H1 (cell line): ENCODE data around the gene STK32C. TPM values are rescaled to one million over a fixed set of nuclear protein-coding genes. Genes with fewer than 3 reads are reported as not detected.

Source experiments
- BACH1 ChIP-seq: IDR thresholded peaks from 2 replicates; pipeline ENCODE4 v1.6.1; 2012; ENCODE audit warnings: low read length, improper control_type of control experiment
- BCL11A ChIP-seq, 2 experiments: IDR thresholded peaks; one replicate each; pipeline ENCODE4 v1.6.1; 2011; ENCODE audit warnings: low read depth in 2 of 2, low read length in 2 of 2, mild to moderate bottlenecking in 2 of 2
- CHD1 ChIP-seq: IDR thresholded peaks from 2 replicates; pipeline ENCODE4 v1.6.1; 2012; ENCODE audit warnings: low read depth, low read length, improper control_type of control experiment
- CHD2 ChIP-seq: IDR thresholded peaks from 2 replicates; pipeline ENCODE4 v1.6.1; 2012; ENCODE audit warnings: low read length, improper control_type of control experiment
- CREB1 ChIP-seq: IDR thresholded peaks from 2 replicates; pipeline ENCODE4 v1.6.1; 2012; ENCODE audit warnings: inconsistent platforms
- FOSL1 ChIP-seq: IDR thresholded peaks from 2 replicates; pipeline ENCODE4 v1.6.1; 2011; ENCODE audit warnings: mild to moderate bottlenecking, low read depth, low read length, moderate library complexity; ENCODE audit not compliant: insufficient read depth
- GTF2F1 ChIP-seq: IDR thresholded peaks from 2 replicates; pipeline ENCODE4 v1.6.1; 2012; ENCODE audit warnings: low read depth, low read length, improper control_type of control experiment, borderline replicate concordance
- JUN ChIP-seq: IDR thresholded peaks from 2 replicates; pipeline ENCODE4 v1.6.1; 2011; ENCODE audit warnings: low read depth, mild to moderate bottlenecking, improper control_type of control experiment, low read length
- JUND ChIP-seq: IDR thresholded peaks from 2 replicates; pipeline ENCODE4 v1.6.1; 2011; ENCODE audit warnings: mild to moderate bottlenecking, improper control_type of control experiment, low read length
- SUZ12 ChIP-seq: fragments of 200-600 bp; sonication (generic); IDR thresholded peaks from 2 replicates; pipeline ENCODE4 v1.6.1; 2012; ENCODE audit warnings: mild to moderate bottlenecking, inconsistent platforms, low read length, moderate library complexity, mixed read lengths
- ZNF274 ChIP-seq: IDR thresholded peaks from 2 replicates; pipeline ENCODE4 v1.7.0; 2012; ENCODE audit warnings: low read length, borderline replicate concordance; ENCODE audit errors: extremely low read depth
- polyA plus RNA-seq, 7 experiments: library from polyadenylated mRNA; depleted of rRNA in 3 of 7; stranded (reverse) in 5 of 7; unstranded in 2 of 7; fragments of >200 nt in 5 of 7; fragments of 200-250 nt in 2 of 7; gene quantifications; 1 replicate in 5 of 7; 2 replicates in 1 of 7; 4 replicates in 1 of 7; pipeline versions ENCODE4 v1.2.1 to v1.2.3, GENCODE V29; 2011 to 2013; ENCODE audit warnings: missing spikeins in 2 of 7, mixed read lengths in 2 of 7
- total RNA-seq: library from RNA; stranded (reverse); fragmentation: NEBNext Ultra II Directional; extraction: Animal tissue kit (Norgen Biotek cat#: 25700); gene quantifications from 2 replicates; pipeline ENCODE4 v1.2.1, GENCODE V29; 2021
- TF ChIP-seq, protein P1 (sequence below): fragments of 300-600 bp; sonication (generic); IDR thresholded peaks from 2 replicates; pipeline ENCODE4 v1.7.1; 2012; ENCODE audit warnings: low read length, moderate library complexity, mild to moderate bottlenecking, inconsistent platforms; ENCODE audit not compliant: insufficient replicate concordance

The STK32C gene
- total and polyA plus RNA-seq, 2 of the 8 experiments (the other 6 are each of a cell fraction or from before 2014, with no cell fraction given), result 10.6 to 15.6 TPM

DNA sequence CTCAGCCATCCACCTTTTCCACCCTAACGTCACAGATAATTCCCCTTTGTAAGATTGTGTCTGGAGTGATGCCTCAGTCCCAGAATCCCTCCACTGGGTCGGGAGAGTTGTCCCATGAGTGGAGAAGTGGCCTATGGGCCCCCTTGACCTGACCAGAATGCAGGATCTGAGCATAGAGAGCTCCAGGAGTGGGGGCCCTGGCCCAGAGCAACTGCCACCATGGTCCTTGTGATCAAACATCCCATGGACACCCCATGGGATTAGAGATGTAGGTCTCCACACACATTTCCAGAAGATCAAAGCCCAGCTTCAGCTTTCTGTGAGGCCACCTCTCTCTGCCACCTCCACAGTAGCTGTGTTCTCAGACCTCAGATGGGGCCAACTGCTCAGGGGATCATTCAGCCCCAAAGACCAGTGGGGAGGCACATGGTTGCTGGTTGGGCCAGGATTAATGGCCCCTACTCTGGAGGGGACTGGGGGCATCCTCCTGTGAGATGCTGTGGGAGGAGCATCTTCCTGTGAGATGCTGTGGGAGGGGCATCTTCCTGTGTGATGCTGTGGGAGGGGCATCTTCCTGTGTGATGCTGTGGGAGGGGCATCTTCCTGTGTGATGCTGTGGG is 149.5 kb downstream of the STK32C start (continued):
- TF ChIP-seq, protein P1, sequence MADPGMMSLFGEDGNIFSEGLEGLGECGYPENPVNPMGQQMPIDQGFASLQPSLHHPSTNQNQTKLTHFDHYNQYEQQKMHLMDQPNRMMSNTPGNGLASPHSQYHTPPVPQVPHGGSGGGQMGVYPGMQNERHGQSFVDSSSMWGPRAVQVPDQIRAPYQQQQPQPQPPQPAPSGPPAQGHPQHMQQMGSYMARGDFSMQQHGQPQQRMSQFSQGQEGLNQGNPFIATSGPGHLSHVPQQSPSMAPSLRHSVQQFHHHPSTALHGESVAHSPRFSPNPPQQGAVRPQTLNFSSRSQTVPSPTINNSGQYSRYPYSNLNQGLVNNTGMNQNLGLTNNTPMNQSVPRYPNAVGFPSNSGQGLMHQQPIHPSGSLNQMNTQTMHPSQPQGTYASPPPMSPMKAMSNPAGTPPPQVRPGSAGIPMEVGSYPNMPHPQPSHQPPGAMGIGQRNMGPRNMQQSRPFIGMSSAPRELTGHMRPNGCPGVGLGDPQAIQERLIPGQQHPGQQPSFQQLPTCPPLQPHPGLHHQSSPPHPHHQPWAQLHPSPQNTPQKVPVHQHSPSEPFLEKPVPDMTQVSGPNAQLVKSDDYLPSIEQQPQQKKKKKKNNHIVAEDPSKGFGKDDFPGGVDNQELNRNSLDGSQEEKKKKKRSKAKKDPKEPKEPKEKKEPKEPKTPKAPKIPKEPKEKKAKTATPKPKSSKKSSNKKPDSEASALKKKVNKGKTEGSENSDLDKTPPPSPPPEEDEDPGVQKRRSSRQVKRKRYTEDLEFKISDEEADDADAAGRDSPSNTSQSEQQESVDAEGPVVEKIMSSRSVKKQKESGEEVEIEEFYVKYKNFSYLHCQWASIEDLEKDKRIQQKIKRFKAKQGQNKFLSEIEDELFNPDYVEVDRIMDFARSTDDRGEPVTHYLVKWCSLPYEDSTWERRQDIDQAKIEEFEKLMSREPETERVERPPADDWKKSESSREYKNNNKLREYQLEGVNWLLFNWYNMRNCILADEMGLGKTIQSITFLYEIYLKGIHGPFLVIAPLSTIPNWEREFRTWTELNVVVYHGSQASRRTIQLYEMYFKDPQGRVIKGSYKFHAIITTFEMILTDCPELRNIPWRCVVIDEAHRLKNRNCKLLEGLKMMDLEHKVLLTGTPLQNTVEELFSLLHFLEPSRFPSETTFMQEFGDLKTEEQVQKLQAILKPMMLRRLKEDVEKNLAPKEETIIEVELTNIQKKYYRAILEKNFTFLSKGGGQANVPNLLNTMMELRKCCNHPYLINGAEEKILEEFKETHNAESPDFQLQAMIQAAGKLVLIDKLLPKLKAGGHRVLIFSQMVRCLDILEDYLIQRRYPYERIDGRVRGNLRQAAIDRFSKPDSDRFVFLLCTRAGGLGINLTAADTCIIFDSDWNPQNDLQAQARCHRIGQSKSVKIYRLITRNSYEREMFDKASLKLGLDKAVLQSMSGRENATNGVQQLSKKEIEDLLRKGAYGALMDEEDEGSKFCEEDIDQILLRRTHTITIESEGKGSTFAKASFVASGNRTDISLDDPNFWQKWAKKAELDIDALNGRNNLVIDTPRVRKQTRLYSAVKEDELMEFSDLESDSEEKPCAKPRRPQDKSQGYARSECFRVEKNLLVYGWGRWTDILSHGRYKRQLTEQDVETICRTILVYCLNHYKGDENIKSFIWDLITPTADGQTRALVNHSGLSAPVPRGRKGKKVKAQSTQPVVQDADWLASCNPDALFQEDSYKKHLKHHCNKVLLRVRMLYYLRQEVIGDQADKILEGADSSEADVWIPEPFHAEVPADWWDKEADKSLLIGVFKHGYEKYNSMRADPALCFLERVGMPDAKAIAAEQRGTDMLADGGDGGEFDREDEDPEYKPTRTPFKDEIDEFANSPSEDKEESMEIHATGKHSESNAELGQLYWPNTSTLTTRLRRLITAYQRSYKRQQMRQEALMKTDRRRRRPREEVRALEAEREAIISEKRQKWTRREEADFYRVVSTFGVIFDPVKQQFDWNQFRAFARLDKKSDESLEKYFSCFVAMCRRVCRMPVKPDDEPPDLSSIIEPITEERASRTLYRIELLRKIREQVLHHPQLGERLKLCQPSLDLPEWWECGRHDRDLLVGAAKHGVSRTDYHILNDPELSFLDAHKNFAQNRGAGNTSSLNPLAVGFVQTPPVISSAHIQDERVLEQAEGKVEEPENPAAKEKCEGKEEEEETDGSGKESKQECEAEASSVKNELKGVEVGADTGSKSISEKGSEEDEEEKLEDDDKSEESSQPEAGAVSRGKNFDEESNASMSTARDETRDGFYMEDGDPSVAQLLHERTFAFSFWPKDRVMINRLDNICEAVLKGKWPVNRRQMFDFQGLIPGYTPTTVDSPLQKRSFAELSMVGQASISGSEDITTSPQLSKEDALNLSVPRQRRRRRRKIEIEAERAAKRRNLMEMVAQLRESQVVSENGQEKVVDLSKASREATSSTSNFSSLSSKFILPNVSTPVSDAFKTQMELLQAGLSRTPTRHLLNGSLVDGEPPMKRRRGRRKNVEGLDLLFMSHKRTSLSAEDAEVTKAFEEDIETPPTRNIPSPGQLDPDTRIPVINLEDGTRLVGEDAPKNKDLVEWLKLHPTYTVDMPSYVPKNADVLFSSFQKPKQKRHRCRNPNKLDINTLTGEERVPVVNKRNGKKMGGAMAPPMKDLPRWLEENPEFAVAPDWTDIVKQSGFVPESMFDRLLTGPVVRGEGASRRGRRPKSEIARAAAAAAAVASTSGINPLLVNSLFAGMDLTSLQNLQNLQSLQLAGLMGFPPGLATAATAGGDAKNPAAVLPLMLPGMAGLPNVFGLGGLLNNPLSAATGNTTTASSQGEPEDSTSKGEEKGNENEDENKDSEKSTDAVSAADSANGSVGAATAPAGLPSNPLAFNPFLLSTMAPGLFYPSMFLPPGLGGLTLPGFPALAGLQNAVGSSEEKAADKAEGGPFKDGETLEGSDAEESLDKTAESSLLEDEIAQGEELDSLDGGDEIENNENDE, result no peak
- TF ChIP-seq CHD2, result no peak
- no peak for TF ChIP-seq BCL11A (IDR thresholded peaks at IDR 0.05; ENCODE audit: low read depth in 2 of 2, low read length in 2 of 2)
- TF ChIP-seq CHD1, result no peak
- TF ChIP-seq FOSL1, result no peak
- TF ChIP-seq JUN, result no peak
- TF ChIP-seq CREB1, result no peak
- TF ChIP-seq SUZ12, result no peak
- TF ChIP-seq BACH1, result no peak
- no peak for TF ChIP-seq GTF2F1
- TF ChIP-seq JUND, result no peak
- TF ChIP-seq ZNF274, result no peak
